Fibroblast of lung (primary cell): ENCODE results near the gene IRF2. TPM values are rescaled to one million over a fixed set of nuclear protein-coding genes. Genes with fewer than 3 reads are reported as not detected.

ENCODE experiments used
- DNase-seq, 2 donors: peaks; one replicate each; pipeline versions ENCODE4 v3.0.0 to v3.0.0-alpha.2; 2010; ENCODE audit warnings: low read depth in 2 of 2
- H2AFZ ChIP-seq: 2 replicates; pipeline ENCODE4 v1.5.1; 2012; ENCODE audit warnings: low read length, control low read depth, inconsistent platforms
- H3K27ac ChIP-seq: 2 replicates; pipeline ENCODE4 v1.5.1; 2011; ENCODE audit warnings: low read length, control low read depth; ENCODE audit not compliant: insufficient read depth
- H3K27me3 ChIP-seq: 2 replicates; pipeline ENCODE4 v1.5.1; 2011; ENCODE audit warnings: mild to moderate bottlenecking, low read length; ENCODE audit not compliant: control insufficient read depth, insufficient read depth
- H3K36me3 ChIP-seq: 2 replicates; pipeline ENCODE4 v1.5.1; 2011; ENCODE audit warnings: low read length; ENCODE audit not compliant: control insufficient read depth, insufficient read depth
- H3K4me1 ChIP-seq: 2 replicates; pipeline ENCODE4 v1.5.1; 2011; ENCODE audit warnings: low read length; ENCODE audit not compliant: control insufficient read depth, insufficient read depth; ENCODE audit errors: extremely low read depth
- H3K4me2 ChIP-seq: 2 replicates; pipeline ENCODE4 v1.5.1; 2011; ENCODE audit warnings: low read length, control low read depth; ENCODE audit not compliant: insufficient read depth; ENCODE audit errors: extremely low read depth
- H3K4me3 ChIP-seq, 4 experiments: fragments of 200-600 bp in 1 of 4; sonication (generic) in 1 of 4; replicated peaks in 1 of 4; 2 replicates each; pipeline ENCODE4 v1.5.1; 2011 to 2016; ENCODE audit warnings: low read length in 4 of 4, low read depth in 3 of 4, mild to moderate bottlenecking in 3 of 4, control low read depth in 2 of 4, inconsistent platforms in 1 of 4, mixed read lengths in 1 of 4; ENCODE audit not compliant: insufficient read depth in 1 of 4; ENCODE audit errors: control extremely low read depth in 1 of 4
- H3K79me2 ChIP-seq: 2 replicates; pipeline ENCODE4 v1.5.1; 2012; ENCODE audit warnings: mild to moderate bottlenecking, low read length, inconsistent platforms; ENCODE audit not compliant: control insufficient read depth, insufficient read depth
- H3K9ac ChIP-seq: 2 replicates; pipeline ENCODE4 v1.5.1; 2011; ENCODE audit warnings: mild to moderate bottlenecking, low read length, control low read depth; ENCODE audit not compliant: insufficient read depth
- H3K9me3 ChIP-seq: 2 replicates; pipeline ENCODE4 v1.5.1; 2012; ENCODE audit warnings: low read depth, low read length; ENCODE audit not compliant: control insufficient read depth, insufficient read depth
- H4K20me1 ChIP-seq: 2 replicates; pipeline ENCODE4 v1.5.1; 2011; ENCODE audit warnings: low read length; ENCODE audit not compliant: control insufficient read depth, insufficient read depth; ENCODE audit errors: extremely low read depth
- CTCF ChIP-seq, 2 donors: IDR thresholded peaks in 1 of 2; conservative IDR thresholded peaks in 1 of 2; 1 replicate in 1 of 2; 2 replicates in 1 of 2; pipeline ENCODE4 v1.5.1; 2011 to 2012; ENCODE audit warnings: low read length in 2 of 2, control low read depth in 1 of 2, inconsistent platforms in 1 of 2, low read depth in 1 of 2, mild to moderate bottlenecking in 1 of 2
- EZH2 ChIP-seq: IDR thresholded peaks from 2 replicates; pipeline ENCODE4 v1.5.1; 2012; ENCODE audit warnings: low read length, control low read depth, mild to moderate bottlenecking; ENCODE audit errors: missing control alignments
- polyA plus RNA-seq, 2 donors: library from polyadenylated mRNA; depleted of rRNA in 1 of 2; stranded (reverse) in 1 of 2; unstranded in 1 of 2; fragments of >200 nt; gene quantifications; 2 replicates each; pipeline ENCODE4 v1.2.1, GENCODE V29; 2011 to 2012; ENCODE audit warnings: missing spikeins in 1 of 2
- total RNA-seq: library from RNA; depleted of rRNA; stranded (reverse); fragments of >200 nt; gene quantifications from 2 replicates; pipeline ENCODE4 v1.2.1, GENCODE V29; 2014

Gene IRF2
- total and polyA plus RNA-seq, 2 donors (not counting 1 experiment from before 2014, with no cell fraction given): 30.9 to 42.3 TPM

- H3K79me2 ChIP-seq: peaks cover 33% of the 10 kb centered on the region
- peak in 1 of 2 donors; percentile 24 for DNase-seq
- no peak overlapping the region for H3K4me2 ChIP-seq
- H3K27me3 ChIP-seq: no peaks in the 10 kb centered on the region
- H4K20me1 ChIP-seq: no peaks in the 10 kb centered on the region
- H3K4me3 ChIP-seq: no peak overlapping the region
- no peak for TF ChIP-seq EZH2
- no peak for TF ChIP-seq CTCF (conservative IDR thresholded peaks at IDR 0.05 in 1 of 2, IDR thresholded peaks at IDR 0.05 in 1 of 2; ENCODE audit: low read depth in 1 of 2, low read length in 2 of 2)
- H3K4me1 ChIP-seq: peaks cover under 1% of the 10 kb centered on the region
- no peak overlapping the region for H3K9ac ChIP-seq
- H2AFZ ChIP-seq: no peak overlapping the region
- H3K9me3 ChIP-seq: no peaks in the 10 kb centered on the region
- no peaks in the 10 kb centered on the region for H3K36me3 ChIP-seq
- H3K27ac ChIP-seq: no peak overlapping the region
Observed at GRCh38 chr4:184434501-184435066, 39.8 kb downstream of the IRF2 start.

GRCh38 chr4:184434021-184434420 lies 40.3 kb downstream of the IRF2 start:
- Histone ChIP-seq H3K27ac (no peak overlapping the region), H3K9ac (no peak overlapping the region), H3K27me3 (no peaks in the 10 kb centered on the region), H3K79me2 (peaks cover 32% of the 10 kb centered on the region), H3K4me3 (no peak overlapping the region), H3K4me2 (no peak overlapping the region), H3K4me1 (no peaks in the 10 kb centered on the region), H4K20me1 (no peaks in the 10 kb centered on the region), H2AFZ (no peak overlapping the region), H3K36me3 (no peaks in the 10 kb centered on the region), H3K9me3 (no peaks in the 10 kb centered on the region)
- no peak for DNase-seq
- no peak for TF ChIP-seq EZH2

- no peak overlapping the region for H3K4me2 ChIP-seq
- no peak overlapping the region for H2AFZ ChIP-seq
- peaks cover 26% of the 10 kb centered on the region for H3K79me2 ChIP-seq
- peak in 1 of 2 donors; percentile 20 for DNase-seq
- H3K36me3 ChIP-seq: no peaks in the 10 kb centered on the region
- H3K27me3 ChIP-seq: no peaks in the 10 kb centered on the region
- no peak overlapping the region for H3K9ac ChIP-seq
- H3K4me1 ChIP-seq: no peaks in the 10 kb centered on the region
- no peak overlapping the region for H3K27ac ChIP-seq
- H4K20me1 ChIP-seq: no peaks in the 10 kb centered on the region
- no peaks in the 10 kb centered on the region for H3K9me3 ChIP-seq
- TF ChIP-seq CTCF (conservative IDR thresholded peaks at IDR 0.05 in 1 of 2, IDR thresholded peaks at IDR 0.05 in 1 of 2; ENCODE audit: low read depth in 1 of 2, low read length in 2 of 2) (no peak), EZH2 (no peak)
- H3K4me3 ChIP-seq: no peak overlapping the region
Observed at GRCh38 chr4:184433258-184433892, 41.0 kb downstream of the IRF2 start.
